Breast epithelium (tissue), 4 donors: ENCODE results near the gene ABL1. TPM values are rescaled to one million over a fixed set of nuclear protein-coding genes. Genes with fewer than 3 reads are reported as not detected.
"Not testable (repeated sequence)": the region's sequence is repeated elsewhere in the genome, so short reads cannot be mapped to it uniquely, and the experiment has no call there.

Source experiments
- DNase-seq, 2 donors: peaks; one replicate each; pipeline ENCODE4 v3.0.0-alpha.2; 2019; ENCODE audit warnings: low spot score in 2 of 2
- H3K27ac ChIP-seq, 2 donors: fragments of 200-600 bp; sonication (generic) in 1 of 2; one replicate each; pipeline ENCODE4 v1.5.1; 2016 to 2019; ENCODE audit warnings: mild to moderate bottlenecking in 1 of 2
- H3K27me3 ChIP-seq, 2 donors: fragments of 200-600 bp; sonication (generic) in 1 of 2; one replicate each; pipeline versions ENCODE4 v1.5.1 to v1.6.0; 2017 to 2019; ENCODE audit warnings: control low read depth in 1 of 2, mild to moderate bottlenecking in 1 of 2
- H3K36me3 ChIP-seq: fragments of 200-600 bp; one replicate; pipeline ENCODE4 v1.5.1; 2019
- H3K4me1 ChIP-seq, 2 donors: fragments of 200-600 bp; sonication (generic); one replicate each; pipeline ENCODE4 v1.5.1; 2016 to 2019; ENCODE audit warnings: control low read depth in 1 of 2
- H3K4me3 ChIP-seq, 3 donors: fragments of 200-600 bp; sonication (generic); 1 replicate in 2 of 3; 2 replicates in 1 of 3; pipeline ENCODE4 v1.5.1; 2016 to 2019; ENCODE audit warnings: mild to moderate bottlenecking in 3 of 3, moderate library complexity in 2 of 3
- H3K9me3 ChIP-seq, 2 donors: fragments of 200-600 bp; sonication (generic) in 1 of 2; one replicate each; pipeline ENCODE4 v1.5.1; 2016 to 2019; ENCODE audit warnings: control low read depth in 1 of 2
- CTCF ChIP-seq, 3 donors: fragments of 450-650 bp; IDR thresholded peaks; one replicate each; pipeline ENCODE4 v1.5.1; 2016 to 2017; ENCODE audit warnings: antibody characterized with exemption in 3 of 3, mild to moderate bottlenecking in 3 of 3, moderate library complexity in 3 of 3
- POLR2A ChIP-seq: fragments of 450-650 bp; IDR thresholded peaks from one replicate; pipeline ENCODE4 v1.6.1; 2016; ENCODE audit warnings: antibody characterized with exemption, mild to moderate bottlenecking, moderate library complexity
- POLR2AphosphoS5 ChIP-seq, 3 donors: sonication (generic); formaldehyde crosslinking; IDR thresholded peaks; one replicate each; pipeline ENCODE4 v1.6.1; 2017; ENCODE audit warnings: antibody characterized with exemption in 3 of 3
- intact Hi-C: fragments of 100-400 bp; cut with DNase I; formaldehyde crosslinking; loops from one replicate; pipeline ENCODE4 v1.15.1; 2023; ENCODE audit warnings: low total_unique reads
- total RNA-seq, 3 donors: library from RNA; depleted of rRNA; stranded (reverse); fragments of >200 nt; gene quantifications; one replicate each; pipeline ENCODE4 v1.1.0, GENCODE V29; 2016

ABL1 gene
- total RNA-seq, 3 donors from 2014 or later = 43.6 to 72.8 (median 67.4) TPM

- H3K4me1 ChIP-seq = peaks cover 13% of the 10 kb centered on the region in 2 donors
- peak; percentile 22 to 28 (median 23) for TF ChIP-seq POLR2AphosphoS5 (IDR thresholded peaks at IDR 0.05)
- no peak for TF ChIP-seq CTCF (IDR thresholded peaks at IDR 0.05)
Observed at GRCh38 chr9:130846487-130847305, 11.6 kb downstream of the ABL1 start.

GRCh38 chr9:130847306-130848217 lies 12.5 kb downstream of the ABL1 start:
- peaks cover 13% of the 10 kb centered on the region in 2 donors for H3K4me1 ChIP-seq
- H3K4me3 ChIP-seq = peak overlapping the region in 1 of 3 donors; percentile 29
- TF ChIP-seq POLR2AphosphoS5 (IDR thresholded peaks at IDR 0.05) = peak; percentile 88 to 98 (median 97)
- peak in 1 of 3 donors; percentile 13 for TF ChIP-seq CTCF (IDR thresholded peaks at IDR 0.05)
- TF ChIP-seq POLR2A = peak; percentile 12
- intact Hi-C loops = no loop called here
- peak overlapping the region; percentile 94 for H3K27ac ChIP-seq
- H3K36me3 ChIP-seq = no peaks in the 10 kb centered on the region
- no peaks in the 10 kb centered on the region for H3K9me3 ChIP-seq
- DNase-seq = peak in 1 of 2 donors; percentile 88
- H3K27me3 ChIP-seq = no peaks in the 10 kb centered on the region

More at GRCh38 chr9:130846487-130847305, 11.6 kb downstream of the ABL1 start:
- no peaks in the 10 kb centered on the region for H3K36me3 ChIP-seq
- H3K9me3 ChIP-seq = no peaks in the 10 kb centered on the region
- H3K27me3 ChIP-seq = no peaks in the 10 kb centered on the region
- intact Hi-C loops = no loop called here
- peak overlapping the region; percentile 94 for H3K27ac ChIP-seq
- H3K4me3 ChIP-seq = peak overlapping the region; percentile 7 to 57 (median 20)
- DNase-seq = no peak

- intact Hi-C loops, H3K36me3 ChIP-seq, H3K9me3 ChIP-seq, H3K27me3 ChIP-seq, DNase-seq, H3K4me3 ChIP-seq: not testable (repeated sequence)
- H3K4me1 ChIP-seq = peaks cover 13% of the 10 kb centered on the region in 2 donors
- H3K27ac ChIP-seq = peak overlapping the region; percentile 94
Observed at GRCh38 chr9:130848514-130848913, 13.5 kb downstream of the ABL1 start.

- DNase-seq = no peak
- Histone ChIP-seq H3K36me3 (no peaks in the 10 kb centered on the region), H3K27ac (peak overlapping the region; percentile 3 to 43), H3K4me1 (peaks cover 10 to 13% of the 10 kb centered on the region in 2 donors), H3K27me3 (no peaks in the 10 kb centered on the region), H3K4me3 (no peak overlapping the region), H3K9me3 (no peaks in the 10 kb centered on the region)
- TF ChIP-seq CTCF (IDR thresholded peaks at IDR 0.05) = no peak
- no peak for TF ChIP-seq POLR2AphosphoS5 (IDR thresholded peaks at IDR 0.05)
- TF ChIP-seq POLR2A = no peak
- intact Hi-C loops = no loop called here
Observed at GRCh38 chr9:130849356-130849755, 14.3 kb downstream of the ABL1 start.

GRCh38 chr9:130852801-130853200 lies 17.7 kb downstream of the ABL1 start:
- peaks cover 2 to 8% of the 10 kb centered on the region in 2 donors for H3K4me1 ChIP-seq
- H3K4me3 ChIP-seq = no peak overlapping the region
- DNase-seq = no peak
- intact Hi-C loops = loop anchor here (10.0 kb wide), 1 partner anchor 88 kb away; no protein-coding TSS in a partner anchor
- peaks cover 9% of the 10 kb centered on the region for H3K36me3 ChIP-seq
- no peaks in the 10 kb centered on the region for H3K9me3 ChIP-seq
- no peak for TF ChIP-seq CTCF (IDR thresholded peaks at IDR 0.05)
- no peak for TF ChIP-seq POLR2A
- TF ChIP-seq POLR2AphosphoS5 (IDR thresholded peaks at IDR 0.05) = no peak
- H3K27ac ChIP-seq = no peak overlapping the region
- H3K27me3 ChIP-seq = no peaks in the 10 kb centered on the region
